Parathyroid adenoma (tissue), 2 donors: ENCODE measurements around the gene GRM2.

ENCODE experiments used
- H2AFZ ChIP-seq: fragments of 300-600 bp; sonication (generic); one replicate; pipeline ENCODE4 v1.7.0; 2017; ENCODE audit warnings: antibody characterized with exemption, mild to moderate bottlenecking
- H3K27ac ChIP-seq: fragments of 300-600 bp; sonication (generic); one replicate; pipeline ENCODE4 v1.7.0; 2017
- H3K27me3 ChIP-seq: fragments of 300-600 bp; sonication (generic); one replicate; pipeline ENCODE4 v1.7.0; 2017; ENCODE audit warnings: low read length; ENCODE audit not compliant: control insufficient read depth, insufficient read depth
- H3K36me3 ChIP-seq: fragments of 300-600 bp; sonication (generic); one replicate; pipeline ENCODE4 v1.7.0; 2017; ENCODE audit warnings: low read length; ENCODE audit not compliant: control insufficient read depth, insufficient read depth
- H3K4me1 ChIP-seq: fragments of 300-600 bp; sonication (generic); one replicate; pipeline ENCODE4 v1.7.0; 2017; ENCODE audit warnings: control low read depth
- H3K4me2 ChIP-seq: fragments of 300-600 bp; sonication (generic); one replicate; pipeline ENCODE4 v1.7.0; 2017; ENCODE audit warnings: low read length
- H3K4me3 ChIP-seq: fragments of 300-600 bp; sonication (generic); one replicate; pipeline ENCODE4 v1.7.0; 2017; ENCODE audit warnings: low read depth, low read length
- H3K79me2 ChIP-seq: fragments of 300-600 bp; sonication (generic); one replicate; pipeline ENCODE4 v1.7.0; 2017; ENCODE audit warnings: control low read depth
- H3K9ac ChIP-seq: fragments of 300-600 bp; sonication (generic); one replicate; pipeline ENCODE4 v1.7.0; 2017; ENCODE audit warnings: mild to moderate bottlenecking
- H3K9me3 ChIP-seq: fragments of 300-600 bp; sonication (generic); one replicate; pipeline ENCODE4 v1.7.0; 2017; ENCODE audit warnings: low read length; ENCODE audit not compliant: control insufficient read depth
- CTCF ChIP-seq: fragments of 300-600 bp; sonication (generic); IDR thresholded peaks from one replicate; pipeline ENCODE4 v1.7.0; 2017; ENCODE audit warnings: antibody characterized with exemption, mild to moderate bottlenecking
- donor health status: primary hyperparathyroidism.

Gene GRM2

GRCh38 chr3:51712963-51713362 is 6.1 kb downstream of the GRM2 start:
- no peak overlapping the region for H3K27ac ChIP-seq
- H3K4me1 ChIP-seq: no peaks in the 10 kb centered on the region
- H3K79me2 ChIP-seq: no peaks in the 10 kb centered on the region
- no peaks in the 10 kb centered on the region for H3K27me3 ChIP-seq
- H3K4me2 ChIP-seq: no peak overlapping the region
- no peak for TF ChIP-seq CTCF
- H3K9ac ChIP-seq: no peak overlapping the region
- no peaks in the 10 kb centered on the region for H3K9me3 ChIP-seq
- H3K4me3 ChIP-seq: no peak overlapping the region
- H3K36me3 ChIP-seq: no peaks in the 10 kb centered on the region
- H2AFZ ChIP-seq: no peak overlapping the region

GRCh38 chr3:51715231-51715976 is 8.5 kb downstream of the GRM2 start:
- no peak overlapping the region for H3K9ac ChIP-seq
- H2AFZ ChIP-seq: no peak overlapping the region
- no peaks in the 10 kb centered on the region for H3K36me3 ChIP-seq
- H3K79me2 ChIP-seq: no peaks in the 10 kb centered on the region
- no peak overlapping the region for H3K27ac ChIP-seq
- H3K4me2 ChIP-seq: no peak overlapping the region
- no peaks in the 10 kb centered on the region for H3K9me3 ChIP-seq
- H3K4me3 ChIP-seq: no peak overlapping the region
- TF ChIP-seq CTCF: no peak
- no peaks in the 10 kb centered on the region for H3K4me1 ChIP-seq
- H3K27me3 ChIP-seq: no peaks in the 10 kb centered on the region

- Histone ChIP-seq H3K27me3 (no peaks in the 10 kb centered on the region), H3K4me1 (no peaks in the 10 kb centered on the region), H3K36me3 (no peaks in the 10 kb centered on the region), H3K9me3 (no peaks in the 10 kb centered on the region), H3K9ac (no peak overlapping the region), H3K79me2 (no peaks in the 10 kb centered on the region), H3K27ac (no peak overlapping the region), H3K4me2 (no peak overlapping the region), H3K4me3 (no peak overlapping the region), H2AFZ (no peak overlapping the region)
- no peak for TF ChIP-seq CTCF
These were observed 9.1 kb downstream of the GRM2 start for GRCh38 chr3:51715977-51716294.

GRCh38 chr3:51716805-51717204 is 9.9 kb downstream of the GRM2 start:
- no peaks in the 10 kb centered on the region for H3K79me2 ChIP-seq
- H3K9me3 ChIP-seq: no peaks in the 10 kb centered on the region
- H3K4me3 ChIP-seq: no peak overlapping the region
- no peak overlapping the region for H3K9ac ChIP-seq
- no peak for TF ChIP-seq CTCF
- no peaks in the 10 kb centered on the region for H3K4me1 ChIP-seq
- no peak overlapping the region for H3K27ac ChIP-seq
- H3K4me2 ChIP-seq: no peak overlapping the region
- H3K36me3 ChIP-seq: no peaks in the 10 kb centered on the region
- H3K27me3 ChIP-seq: no peaks in the 10 kb centered on the region
- H2AFZ ChIP-seq: no peak overlapping the region

- Histone ChIP-seq H2AFZ (no peak overlapping the region), H3K79me2 (no peaks in the 10 kb centered on the region), H3K4me2 (no peak overlapping the region), H3K4me1 (no peaks in the 10 kb centered on the region), H3K9ac (no peak overlapping the region), H3K27me3 (no peaks in the 10 kb centered on the region), H3K9me3 (no peaks in the 10 kb centered on the region), H3K36me3 (no peaks in the 10 kb centered on the region), H3K27ac (no peak overlapping the region), H3K4me3 (no peak overlapping the region)
- TF ChIP-seq CTCF: no peak
These were observed 10.6 kb downstream of the GRM2 start for GRCh38 chr3:51717446-51717845.
